Effector memory CD4-positive, alpha-beta T cell (primary cell): ENCODE results near the gene MTCL1.

Experiments used
- DNase-seq, 3 donors: peaks; one replicate each; pipeline ENCODE4 v3.0.0-alpha.2; 2020
- H3K27ac ChIP-seq: 2 replicates; pipeline ENCODE4 v1.7.0; 2013; ENCODE audit warnings: mild to moderate bottlenecking, low read length, moderate library complexity; ENCODE audit not compliant: insufficient read depth, poor library complexity, severe bottlenecking
- H3K27me3 ChIP-seq: replicated peaks from 2 replicates; pipeline ENCODE4 v1.7.0; 2013; ENCODE audit warnings: mild to moderate bottlenecking, low read length; ENCODE audit not compliant: insufficient read depth, control insufficient read depth, poor library complexity, severe bottlenecking
- H3K36me3 ChIP-seq: 2 replicates; pipeline ENCODE4 v1.7.0; 2013; ENCODE audit warnings: mild to moderate bottlenecking, low read length, moderate library complexity; ENCODE audit not compliant: control insufficient read depth, insufficient read depth
- H3K4me1 ChIP-seq: 2 replicates; pipeline ENCODE4 v1.7.0; 2013; ENCODE audit warnings: low read length, mild to moderate bottlenecking; ENCODE audit not compliant: control insufficient read depth, insufficient read depth, poor library complexity, severe bottlenecking
- H3K4me3 ChIP-seq: 2 replicates; pipeline ENCODE4 v1.7.0; 2013; ENCODE audit warnings: low read length, low read depth, mild to moderate bottlenecking; ENCODE audit not compliant: insufficient read depth, poor library complexity, severe bottlenecking
- H3K9me3 ChIP-seq: 2 replicates; pipeline ENCODE4 v1.7.0; 2013; ENCODE audit warnings: mild to moderate bottlenecking, low read length, moderate library complexity; ENCODE audit not compliant: control insufficient read depth

MTCL1 gene

DNA sequence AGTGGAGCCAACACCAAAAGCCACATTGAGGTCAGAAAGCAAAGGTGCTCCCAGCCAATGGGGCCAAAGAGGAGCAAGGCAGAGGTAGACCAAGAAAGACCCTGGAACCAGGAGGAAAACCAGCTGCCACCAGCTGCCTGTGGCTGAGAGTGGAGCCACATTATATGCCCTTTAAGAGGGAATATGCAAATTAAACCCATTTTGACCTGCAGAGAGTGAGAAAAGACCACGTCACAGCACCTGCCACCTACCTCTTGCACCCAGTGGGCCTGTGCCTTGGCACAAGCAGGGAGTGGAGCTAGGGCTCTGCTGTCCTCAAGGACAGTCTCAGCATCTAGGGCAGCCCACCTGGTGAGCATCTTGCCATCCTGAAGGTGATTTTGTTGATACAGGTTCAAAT lies 161.3 kb downstream of the MTCL1 start:
- Histone ChIP-seq H3K9me3 (no peaks in the 10 kb centered on the region), H3K4me3 (no peak overlapping the region), H3K4me1 (no peaks in the 10 kb centered on the region), H3K27me3 (no peaks in the 10 kb centered on the region), H3K27ac (no peak overlapping the region), H3K36me3 (no peaks in the 10 kb centered on the region)
- DNase-seq = no peak

DNA sequence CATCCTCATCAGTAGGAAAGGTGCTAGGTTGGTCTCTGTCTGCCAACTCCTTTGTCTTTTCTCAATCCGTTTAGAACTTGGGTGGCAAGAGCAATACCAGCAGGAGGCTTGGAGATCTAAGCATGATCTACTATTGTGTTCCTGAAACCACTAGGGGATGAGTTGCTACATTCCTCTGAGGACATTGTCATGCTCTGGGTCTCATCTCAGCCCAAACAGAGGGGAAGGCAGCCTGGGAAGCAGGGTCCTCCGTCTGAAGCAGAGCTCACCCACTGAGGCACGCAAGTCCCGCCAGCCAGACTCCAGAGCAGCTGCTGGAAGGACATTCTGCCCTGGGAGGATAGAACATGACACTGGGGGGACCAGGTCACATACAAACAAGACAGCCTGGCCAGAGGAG lies 162.9 kb downstream of the MTCL1 start:
- no peak overlapping the region for H3K4me3 ChIP-seq
- H3K4me1 ChIP-seq = no peaks in the 10 kb centered on the region
- H3K36me3 ChIP-seq = no peaks in the 10 kb centered on the region
- DNase-seq = no peak
- H3K9me3 ChIP-seq = no peaks in the 10 kb centered on the region
- H3K27me3 ChIP-seq = no peaks in the 10 kb centered on the region
- H3K27ac ChIP-seq = no peak overlapping the region

DNA sequence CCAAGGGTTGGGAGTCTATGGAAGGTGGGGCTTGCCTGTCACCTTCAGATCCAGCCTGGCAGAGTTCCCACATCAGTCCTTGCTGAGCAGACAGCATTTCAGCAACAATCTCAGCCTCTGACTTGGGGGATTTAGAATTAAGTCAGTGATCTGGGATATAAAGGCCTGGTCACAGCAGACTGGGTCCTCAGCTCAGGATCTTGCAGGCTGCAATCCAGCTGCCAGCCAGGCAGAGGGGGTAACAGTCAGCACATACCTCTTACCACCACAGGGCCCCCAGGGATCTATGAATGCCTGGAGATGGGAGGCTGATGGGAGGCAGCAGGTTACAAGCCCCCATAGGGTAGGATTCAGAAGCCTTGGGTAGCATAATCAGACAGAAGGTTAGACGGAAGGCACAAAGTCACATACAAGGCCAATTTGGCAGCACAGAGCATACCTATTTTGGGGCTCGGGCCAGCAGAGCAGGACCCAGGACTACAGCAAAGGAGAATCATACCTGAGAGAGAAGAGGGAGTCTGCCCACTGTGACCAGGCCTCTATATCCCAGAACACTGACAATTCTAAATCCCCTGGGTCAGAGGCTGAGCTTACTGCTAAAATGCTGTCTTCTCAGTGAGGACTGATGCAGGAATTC lies 163.5 kb downstream of the MTCL1 start:
- Histone ChIP-seq H3K27me3 (no peaks in the 10 kb centered on the region), H3K27ac (no peak overlapping the region), H3K4me1 (no peaks in the 10 kb centered on the region), H3K36me3 (no peaks in the 10 kb centered on the region), H3K4me3 (no peak overlapping the region), H3K9me3 (no peaks in the 10 kb centered on the region)
- no peak for DNase-seq

DNA sequence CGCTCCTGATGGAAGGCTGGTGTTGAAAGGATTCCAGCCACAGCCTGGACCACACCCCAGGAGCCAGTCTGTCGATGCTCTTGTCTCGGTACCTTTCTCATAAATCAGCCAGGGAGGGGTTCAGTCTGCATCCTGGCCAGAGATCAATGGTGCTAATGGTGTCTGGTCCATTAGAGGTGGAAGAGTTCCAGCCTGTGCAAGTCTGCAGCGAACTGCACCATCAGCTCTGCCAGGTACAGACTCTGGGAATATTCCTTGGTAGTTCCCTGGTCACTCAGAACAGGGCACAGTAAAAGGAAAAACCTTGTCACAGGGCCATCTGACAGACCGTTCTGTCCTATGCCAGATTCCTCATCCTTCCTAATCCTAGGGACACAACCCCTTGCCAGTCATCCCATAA lies 164.3 kb downstream of the MTCL1 start:
- no peak overlapping the region for H3K27ac ChIP-seq
- no peak overlapping the region for H3K4me3 ChIP-seq
- no peaks in the 10 kb centered on the region for H3K9me3 ChIP-seq
- no peaks in the 10 kb centered on the region for H3K36me3 ChIP-seq
- DNase-seq = no peak
- H3K27me3 ChIP-seq = no peaks in the 10 kb centered on the region
- no peaks in the 10 kb centered on the region for H3K4me1 ChIP-seq

DNA sequence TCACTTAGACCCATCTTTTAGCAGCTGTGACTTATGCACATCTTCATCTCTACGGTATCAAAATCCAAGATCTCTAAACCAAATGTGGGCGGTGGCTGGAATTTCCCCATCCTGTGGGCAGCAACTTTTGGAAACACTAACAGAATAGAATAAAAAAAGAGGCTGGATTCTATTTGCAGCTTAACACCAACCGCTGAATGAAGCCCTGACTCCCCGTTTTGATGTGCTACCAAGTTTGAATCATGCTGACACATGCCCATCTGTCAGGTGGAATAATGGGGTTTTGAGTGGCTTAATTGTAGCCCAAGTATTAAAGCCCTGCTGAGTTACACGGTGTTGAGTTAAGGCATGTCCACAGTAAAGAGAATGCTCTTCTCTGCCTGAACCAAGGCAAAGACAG lies 165.2 kb downstream of the MTCL1 start:
- Histone ChIP-seq H3K4me1 (no peaks in the 10 kb centered on the region), H3K36me3 (no peaks in the 10 kb centered on the region), H3K4me3 (no peak overlapping the region), H3K27me3 (no peaks in the 10 kb centered on the region), H3K27ac (no peak overlapping the region), H3K9me3 (no peaks in the 10 kb centered on the region)
- no peak for DNase-seq

DNA sequence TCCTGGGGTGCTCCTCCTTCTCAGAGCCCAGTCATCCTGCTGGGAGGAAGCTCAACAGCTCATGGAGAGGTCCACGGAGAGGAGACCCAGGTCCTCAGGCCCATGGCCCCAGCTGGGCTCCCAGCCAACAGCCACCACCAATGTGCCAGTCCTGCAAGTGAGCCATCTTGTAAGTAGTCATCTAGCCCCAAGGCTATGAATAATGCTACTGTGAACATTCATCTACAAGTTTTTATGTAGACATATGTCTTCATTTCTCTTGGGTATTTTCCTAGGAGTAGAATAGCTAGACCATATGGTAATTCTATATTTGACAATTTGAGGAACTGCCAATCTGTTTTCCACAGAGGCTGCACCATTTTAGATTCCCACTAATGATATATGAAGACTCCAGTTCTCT lies 166.1 kb downstream of the MTCL1 start:
- no peak overlapping the region for H3K4me3 ChIP-seq
- H3K27me3 ChIP-seq = no peaks in the 10 kb centered on the region
- no peaks in the 10 kb centered on the region for H3K36me3 ChIP-seq
- no peak for DNase-seq
- H3K4me1 ChIP-seq = no peaks in the 10 kb centered on the region
- no peak overlapping the region for H3K27ac ChIP-seq
- H3K9me3 ChIP-seq = no peaks in the 10 kb centered on the region

DNA sequence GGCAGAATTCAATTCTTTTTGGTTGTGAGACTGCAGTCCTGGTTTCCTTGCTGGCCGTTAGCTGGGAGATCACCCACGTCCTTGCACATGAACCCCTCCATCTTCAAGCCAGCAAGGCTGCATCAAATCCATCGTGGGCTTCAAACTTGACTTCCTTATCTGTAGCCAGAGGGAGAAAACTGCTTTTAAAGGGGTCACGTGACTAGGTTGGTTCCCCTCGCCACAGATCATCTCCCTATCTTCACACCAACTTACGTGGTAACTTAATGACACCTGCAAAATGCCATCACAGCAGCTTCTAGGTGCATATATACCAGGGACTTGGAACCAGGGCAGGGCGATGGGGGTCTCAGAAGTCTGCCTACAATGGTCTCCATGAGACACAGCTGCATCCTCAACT lies 169.5 kb downstream of the MTCL1 start:
- no peak for DNase-seq

DNA sequence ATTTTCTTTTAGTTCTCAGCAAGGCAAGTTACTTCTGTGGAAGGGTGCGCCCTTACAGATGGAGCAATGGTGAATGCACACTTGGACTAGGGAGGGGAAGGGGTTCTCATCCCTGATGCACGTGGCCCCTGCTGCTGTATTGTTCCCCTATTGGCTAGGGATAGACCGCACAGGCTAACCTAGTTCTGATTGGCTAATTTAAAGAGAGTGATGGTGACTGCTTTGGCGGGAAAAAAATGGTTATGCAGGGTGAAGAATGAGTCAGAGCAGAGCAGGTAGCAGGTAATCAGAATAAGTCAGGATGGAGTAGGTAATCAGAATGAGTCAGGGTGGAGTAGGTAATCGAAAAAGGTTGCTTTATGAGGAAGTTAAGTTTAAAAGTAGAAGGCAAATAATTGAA lies 171.5 kb downstream of the MTCL1 start:
- H3K27ac ChIP-seq = no peak overlapping the region
- no peaks in the 10 kb centered on the region for H3K4me1 ChIP-seq
- H3K9me3 ChIP-seq = no peaks in the 10 kb centered on the region
- H3K27me3 ChIP-seq = no peaks in the 10 kb centered on the region
- H3K4me3 ChIP-seq = no peak overlapping the region
- no peak for DNase-seq
- no peaks in the 10 kb centered on the region for H3K36me3 ChIP-seq

More for the DNA sequence above, 169.5 kb downstream of the MTCL1 start:
- Histone ChIP-seq H3K4me3 (no peak overlapping the region), H3K27me3 (no peaks in the 10 kb centered on the region), H3K4me1 (no peaks in the 10 kb centered on the region), H3K36me3 (no peaks in the 10 kb centered on the region), H3K27ac (no peak overlapping the region), H3K9me3 (no peaks in the 10 kb centered on the region)

DNA sequence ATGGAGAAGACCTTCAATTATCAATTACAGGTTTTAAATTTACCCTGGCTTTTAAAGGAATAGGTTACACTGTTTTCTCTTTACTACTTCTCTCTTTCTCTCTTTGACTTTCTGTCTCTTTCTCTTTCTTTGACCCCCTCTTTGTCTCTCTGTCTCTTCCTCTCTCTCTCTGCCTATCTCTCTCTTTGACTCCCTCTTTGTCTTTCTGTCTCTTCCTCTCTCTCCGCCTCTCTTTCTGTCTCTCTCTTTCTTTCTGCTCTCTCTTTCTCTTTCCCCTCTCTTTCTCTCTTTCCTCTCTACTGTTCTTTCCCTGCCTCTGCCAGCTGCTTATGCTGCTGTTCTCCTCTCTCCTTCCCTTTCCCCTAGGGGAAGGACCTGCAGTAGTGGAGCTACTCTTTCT lies 175.7 kb downstream of the MTCL1 start:
- no peaks in the 10 kb centered on the region for H3K36me3 ChIP-seq
- DNase-seq = no peak
- no peaks in the 10 kb centered on the region for H3K4me1 ChIP-seq
- H3K27ac ChIP-seq = no peak overlapping the region
- H3K27me3 ChIP-seq = no peaks in the 10 kb centered on the region
- H3K4me3 ChIP-seq = no peak overlapping the region
- no peaks in the 10 kb centered on the region for H3K9me3 ChIP-seq
